HepG2 (cell line): Measurements from ENCODE around the gene SLC7A4. TPM values are rescaled to one million over a fixed set of nuclear protein-coding genes. Genes with fewer than 3 reads are reported as not detected.
A peak's percentile ranks its signal among the peaks of the same experiment; 100 is the strongest.

Source experiments
- MXD3 ChIP-seq: IDR thresholded peaks from 2 replicates; pipeline ENCODE4 v1.6.1; 2016; ENCODE audit warnings: mild to moderate bottlenecking, missing biosample characterization, missing genetic modification reagents
- NFYC ChIP-seq: IDR thresholded peaks from 2 replicates; pipeline ENCODE4 v1.6.1; 2016; ENCODE audit warnings: missing genetic modification reagents, missing compliant biosample characterization
- PATZ1 ChIP-seq: sonication (generic); formaldehyde crosslinking; IDR thresholded peaks from 2 replicates; pipeline ENCODE4 v1.4.0; 2020; ENCODE audit warnings: missing genetic modification reagents
- SNAPC5 ChIP-seq: sonication (generic); formaldehyde crosslinking; IDR thresholded peaks from 2 replicates; pipeline ENCODE4 v1.8.1; 2023; ENCODE audit warnings: mild to moderate bottlenecking, missing genetic modification reagents, borderline replicate concordance
- ZBTB26 ChIP-seq: IDR thresholded peaks from 2 replicates; pipeline ENCODE4 v1.6.1; 2016; ENCODE audit warnings: missing compliant biosample characterization, missing genetic modification reagents, borderline replicate concordance
- ZBTB3 ChIP-seq: sonication (generic); formaldehyde crosslinking; IDR thresholded peaks from 2 replicates; pipeline ENCODE4 v1.4.0; 2020; ENCODE audit warnings: low read depth, mild to moderate bottlenecking, moderate library complexity, missing genetic modification reagents, borderline replicate concordance
- ZFP82 ChIP-seq: sonication (generic); formaldehyde crosslinking; IDR thresholded peaks from 2 replicates; pipeline ENCODE4 v1.5.1; 2020; ENCODE audit warnings: mild to moderate bottlenecking, missing genetic modification reagents, borderline replicate concordance
- ZNF720 ChIP-seq: sonication (generic); formaldehyde crosslinking; IDR thresholded peaks from 2 replicates; pipeline ENCODE4 v1.4.0; 2020; ENCODE audit warnings: missing genetic modification reagents
- ZNF761 ChIP-seq: sonication (generic); formaldehyde crosslinking; conservative IDR thresholded peaks from 2 replicates; pipeline ENCODE4 v1.4.0; 2020; ENCODE audit warnings: mild to moderate bottlenecking, missing genetic modification reagents
- ZNF878 ChIP-seq: sonication (generic); formaldehyde crosslinking; IDR thresholded peaks from 2 replicates; pipeline ENCODE4 v1.8.1; 2023; ENCODE audit warnings: mild to moderate bottlenecking, missing genetic modification reagents, moderate library complexity
- polyA plus RNA-seq, 8 experiments: library from polyadenylated mRNA; depleted of rRNA in 3 of 8; stranded (reverse) in 7 of 8; unstranded in 1 of 8; fragments of >200 nt; fragmentation: Illumina TruSeq in 4 of 8; extraction: Trizol in 4 of 8; gene quantifications; 2 replicates each; pipeline versions ENCODE4 v1.2.1 to v1.2.3, GENCODE V29; 2011 to 2016; ENCODE audit warnings: low read depth in 4 of 8, missing spikeins in 1 of 8, mixed read lengths in 1 of 8; ENCODE audit not compliant: insufficient read depth in 1 of 8
- total RNA-seq, 5 experiments: library from RNA; depleted of rRNA; stranded (reverse); fragments of >200 nt; fragmentation: Illumina TruSeq; extraction: Trizol; gene quantifications; 2 replicates each; pipeline ENCODE4 v1.2.3, GENCODE V29; 2016; ENCODE audit warnings: low read depth in 1 of 5
- TF ChIP-seq, protein P1 (sequence below): sonication (generic); formaldehyde crosslinking; IDR thresholded peaks from 2 replicates; pipeline ENCODE4 v1.4.0; 2020; ENCODE audit warnings: mild to moderate bottlenecking, missing genetic modification reagents
- TF ChIP-seq, protein P2 (sequence below): sonication (generic); formaldehyde crosslinking; IDR thresholded peaks from one replicate; pipeline ENCODE4 v1.5.1; 2020; ENCODE audit warnings: mild to moderate bottlenecking, missing genetic modification reagents; ENCODE audit errors: not compliant biosample characterization
- TF ChIP-seq, protein P3 (sequence below): sonication (generic); formaldehyde crosslinking; IDR thresholded peaks from 2 replicates; pipeline ENCODE4 v1.4.0; 2020; ENCODE audit warnings: low read depth, mild to moderate bottlenecking, missing genetic modification reagents

Gene SLC7A4
- total and polyA plus RNA-seq, 2 of the 13 experiments (the other 11 are each of a cell fraction or from before 2014, with no cell fraction given), result not detected

DNA sequence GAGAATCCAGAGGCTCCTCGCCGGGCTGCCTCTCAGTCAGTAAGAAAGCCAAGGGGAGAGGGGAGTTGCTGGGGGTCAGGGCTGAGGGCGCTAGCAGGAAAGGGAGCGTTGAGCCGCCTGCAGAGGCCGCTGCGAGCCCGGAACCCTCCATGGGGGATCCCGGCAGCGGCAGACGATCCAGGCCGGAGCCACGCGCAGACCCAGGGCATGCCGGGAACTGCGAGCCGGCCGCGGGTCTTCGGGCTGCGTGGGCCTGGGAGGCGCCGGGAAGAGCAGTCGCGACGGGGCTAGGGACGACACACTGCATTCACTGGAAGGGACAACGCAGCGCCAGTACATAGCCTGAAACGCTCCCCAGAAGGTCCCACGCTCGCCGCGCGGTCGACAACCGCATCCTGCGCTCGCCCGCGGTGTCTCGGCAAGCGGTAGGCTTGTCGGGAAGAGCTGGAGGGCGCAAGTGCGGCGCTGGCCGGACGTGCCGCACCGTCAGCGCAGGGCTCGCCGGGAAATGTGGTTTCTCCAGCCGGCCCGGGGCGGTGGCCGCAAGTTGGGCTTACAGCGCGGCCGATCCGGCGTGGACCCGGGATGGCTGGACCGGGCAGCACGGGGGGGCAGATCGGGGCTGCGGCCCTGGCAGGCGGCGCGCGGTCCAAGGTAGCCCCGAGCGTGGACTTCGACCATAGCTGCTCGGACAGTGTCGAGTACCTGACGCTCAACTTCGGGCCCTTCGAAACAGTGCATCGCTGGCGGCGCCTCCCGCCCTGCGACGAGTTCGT is 50.4 kb downstream of the SLC7A4 start, which contains the start of gene LZTR1 (continued):
- TF ChIP-seq, protein P1, sequence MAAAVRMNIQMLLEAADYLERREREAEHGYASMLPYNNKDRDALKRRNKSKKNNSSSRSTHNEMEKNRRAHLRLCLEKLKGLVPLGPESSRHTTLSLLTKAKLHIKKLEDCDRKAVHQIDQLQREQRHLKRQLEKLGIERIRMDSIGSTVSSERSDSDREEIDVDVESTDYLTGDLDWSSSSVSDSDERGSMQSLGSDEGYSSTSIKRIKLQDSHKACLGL (CRISPR knock-in tag), result peak; percentile 94; the same call in 1 of the 2 replicates
- TF ChIP-seq, protein P2, sequence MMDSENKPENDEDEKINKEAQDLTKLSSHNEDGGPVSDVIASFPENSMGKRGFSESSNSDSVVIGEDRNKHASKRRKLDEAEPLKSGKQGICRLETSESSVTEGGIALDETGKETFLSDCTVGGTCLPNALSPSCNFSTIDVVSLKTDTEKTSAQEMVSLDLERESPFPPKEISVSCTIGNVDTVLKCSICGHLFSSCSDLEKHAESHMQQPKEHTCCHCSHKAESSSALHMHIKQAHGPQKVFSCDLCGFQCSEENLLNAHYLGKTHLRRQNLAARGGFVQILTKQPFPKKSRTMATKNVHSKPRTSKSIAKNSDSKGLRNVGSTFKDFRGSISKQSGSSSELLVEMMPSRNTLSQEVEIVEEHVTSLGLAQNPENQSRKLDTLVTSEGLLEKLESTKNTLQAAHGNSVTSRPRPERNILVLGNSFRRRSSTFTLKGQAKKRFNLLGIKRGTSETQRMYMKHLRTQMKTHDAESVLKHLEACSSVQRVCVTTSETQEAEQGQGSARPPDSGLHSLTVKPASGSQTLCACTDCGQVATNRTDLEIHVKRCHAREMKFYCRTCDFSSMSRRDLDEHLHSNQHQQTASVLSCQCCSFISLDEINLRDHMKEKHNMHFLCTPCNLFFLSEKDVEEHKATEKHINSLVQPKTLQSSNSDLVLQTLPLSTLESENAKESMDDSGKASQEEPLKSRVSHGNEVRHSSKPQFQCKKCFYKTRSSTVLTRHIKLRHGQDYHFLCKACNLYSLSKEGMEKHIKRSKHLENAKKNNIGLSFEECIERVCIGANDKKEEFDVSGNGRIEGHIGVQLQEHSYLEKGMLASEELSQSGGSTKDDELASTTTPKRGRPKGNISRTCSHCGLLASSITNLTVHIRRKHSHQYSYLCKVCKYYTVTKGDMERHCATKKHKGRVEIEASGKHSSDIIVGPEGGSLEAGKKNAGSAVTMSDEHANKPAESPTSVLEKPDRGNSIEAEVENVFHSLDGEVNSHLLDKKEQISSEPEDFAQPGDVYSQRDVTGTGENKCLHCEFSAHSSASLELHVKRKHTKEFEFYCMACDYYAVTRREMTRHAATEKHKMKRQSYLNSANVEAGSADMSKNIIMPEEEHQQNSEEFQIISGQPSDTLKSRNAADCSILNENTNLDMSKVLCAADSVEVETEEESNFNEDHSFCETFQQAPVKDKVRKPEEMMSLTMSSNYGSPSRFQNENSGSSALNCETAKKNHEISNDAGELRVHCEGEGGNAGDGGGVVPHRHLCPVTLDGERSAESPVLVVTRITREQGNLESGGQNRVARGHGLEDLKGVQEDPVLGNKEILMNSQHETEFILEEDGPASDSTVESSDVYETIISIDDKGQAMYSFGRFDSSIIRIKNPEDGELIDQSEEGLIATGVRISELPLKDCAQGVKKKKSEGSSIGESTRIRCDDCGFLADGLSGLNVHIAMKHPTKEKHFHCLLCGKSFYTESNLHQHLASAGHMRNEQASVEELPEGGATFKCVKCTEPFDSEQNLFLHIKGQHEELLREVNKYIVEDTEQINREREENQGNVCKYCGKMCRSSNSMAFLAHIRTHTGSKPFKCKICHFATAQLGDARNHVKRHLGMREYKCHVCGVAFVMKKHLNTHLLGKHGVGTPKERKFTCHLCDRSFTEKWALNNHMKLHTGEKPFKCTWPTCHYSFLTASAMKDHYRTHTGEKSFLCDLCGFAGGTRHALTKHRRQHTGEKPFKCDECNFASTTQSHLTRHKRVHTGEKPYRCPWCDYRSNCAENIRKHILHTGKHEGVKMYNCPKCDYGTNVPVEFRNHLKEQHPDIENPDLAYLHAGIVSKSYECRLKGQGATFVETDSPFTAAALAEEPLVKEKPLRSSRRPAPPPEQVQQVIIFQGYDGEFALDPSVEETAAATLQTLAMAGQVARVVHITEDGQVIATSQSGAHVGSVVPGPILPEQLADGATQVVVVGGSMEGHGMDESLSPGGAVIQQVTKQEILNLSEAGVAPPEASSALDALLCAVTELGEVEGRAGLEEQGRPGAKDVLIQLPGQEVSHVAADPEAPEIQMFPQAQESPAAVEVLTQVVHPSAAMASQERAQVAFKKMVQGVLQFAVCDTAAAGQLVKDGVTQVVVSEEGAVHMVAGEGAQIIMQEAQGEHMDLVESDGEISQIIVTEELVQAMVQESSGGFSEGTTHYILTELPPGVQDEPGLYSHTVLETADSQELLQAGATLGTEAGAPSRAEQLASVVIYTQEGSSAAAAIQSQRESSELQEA (CRISPR knock-in tag), result peak; percentile 96
- TF ChIP-seq ZBTB3 (CRISPR knock-in tag), result peak; percentile 62; the same call in 1 of the 2 replicates
- peak; percentile 93; the same call in 1 of the 2 replicates for TF ChIP-seq SNAPC5 (CRISPR knock-in tag)
- peak; percentile 96 for TF ChIP-seq ZFP82 (CRISPR knock-in tag)
- peak; percentile 65 for TF ChIP-seq ZBTB26 (CRISPR knock-in tag)
- no peak for TF ChIP-seq ZNF720 (CRISPR knock-in tag)
- TF ChIP-seq ZNF761, result peak; percentile 93; the same call in 1 of the 2 replicates
- TF ChIP-seq PATZ1 (CRISPR knock-in tag), result peak; percentile 46; the same call in 1 of the 2 replicates
- TF ChIP-seq MXD3 (CRISPR knock-in tag), result peak; percentile 93
- TF ChIP-seq, protein P3, sequence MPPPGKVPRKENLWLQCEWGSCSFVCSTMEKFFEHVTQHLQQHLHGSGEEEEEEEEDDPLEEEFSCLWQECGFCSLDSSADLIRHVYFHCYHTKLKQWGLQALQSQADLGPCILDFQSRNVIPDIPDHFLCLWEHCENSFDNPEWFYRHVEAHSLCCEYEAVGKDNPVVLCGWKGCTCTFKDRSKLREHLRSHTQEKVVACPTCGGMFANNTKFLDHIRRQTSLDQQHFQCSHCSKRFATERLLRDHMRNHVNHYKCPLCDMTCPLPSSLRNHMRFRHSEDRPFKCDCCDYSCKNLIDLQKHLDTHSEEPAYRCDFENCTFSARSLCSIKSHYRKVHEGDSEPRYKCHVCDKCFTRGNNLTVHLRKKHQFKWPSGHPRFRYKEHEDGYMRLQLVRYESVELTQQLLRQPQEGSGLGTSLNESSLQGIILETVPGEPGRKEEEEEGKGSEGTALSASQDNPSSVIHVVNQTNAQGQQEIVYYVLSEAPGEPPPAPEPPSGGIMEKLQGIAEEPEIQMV (CRISPR knock-in tag), result peak; percentile 88
- no peak for TF ChIP-seq ZNF878 (CRISPR knock-in tag)
- peak; percentile 20; the same call in 1 of the 2 replicates for TF ChIP-seq NFYC
